Measurements from ENCODE around the gene GPR160. TPM values are rescaled to one million over a fixed set of nuclear protein-coding genes. Genes with fewer than 3 reads are reported as not detected.

GPR160 gene
- total RNA-seq, 3 donors from 2014 or later (not counting 1 experiment from before 2014, with no cell fraction given) = 1.8 to 5.5 (median 3.8) TPM

DNA sequence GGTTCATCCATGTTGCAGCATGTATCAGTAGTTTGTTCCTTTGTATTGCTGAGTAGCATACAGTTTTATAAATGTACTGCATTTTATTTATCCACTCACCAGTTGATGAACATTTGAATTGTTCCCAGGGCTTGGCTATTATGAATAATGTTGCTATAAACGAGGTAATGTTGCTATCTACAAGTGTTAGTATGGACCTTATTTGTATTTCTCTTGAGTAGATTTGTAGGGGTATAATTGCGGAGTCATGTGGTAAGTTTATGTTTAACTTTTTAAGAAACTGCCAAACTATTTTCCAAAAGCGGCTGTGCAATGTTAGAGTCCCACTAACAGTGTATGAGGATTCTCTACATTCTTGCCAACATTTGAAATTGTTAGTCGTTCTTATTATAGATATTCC is 13.0 kb downstream of the GPR160 start:
- Mint-ChIP-seq H3K27ac (no peak overlapping the region), H3K9me3 (no peaks in the 10 kb centered on the region), H3K4me3 (no peak overlapping the region), H3K27me3 (ENCODE audit: low read depth in 2 of 2) (no peaks in the 10 kb centered on the region), H3K4me1 (no peaks in the 10 kb centered on the region), H3K36me3 (no peaks in the 10 kb centered on the region)
- no peaks in the 10 kb centered on the region for H3K9me3 ChIP-seq (ENCODE audit: control insufficient read depth, insufficient read depth, low read length)
- H3K36me3 ChIP-seq (ENCODE audit: control insufficient read depth, insufficient read depth, low read length) = no peaks in the 10 kb centered on the region
- 93% methylated on average over 4 of the region's 4 CpGs for WGBS (ENCODE audit: insufficient coverage)
- TF ChIP-seq, protein P1, sequence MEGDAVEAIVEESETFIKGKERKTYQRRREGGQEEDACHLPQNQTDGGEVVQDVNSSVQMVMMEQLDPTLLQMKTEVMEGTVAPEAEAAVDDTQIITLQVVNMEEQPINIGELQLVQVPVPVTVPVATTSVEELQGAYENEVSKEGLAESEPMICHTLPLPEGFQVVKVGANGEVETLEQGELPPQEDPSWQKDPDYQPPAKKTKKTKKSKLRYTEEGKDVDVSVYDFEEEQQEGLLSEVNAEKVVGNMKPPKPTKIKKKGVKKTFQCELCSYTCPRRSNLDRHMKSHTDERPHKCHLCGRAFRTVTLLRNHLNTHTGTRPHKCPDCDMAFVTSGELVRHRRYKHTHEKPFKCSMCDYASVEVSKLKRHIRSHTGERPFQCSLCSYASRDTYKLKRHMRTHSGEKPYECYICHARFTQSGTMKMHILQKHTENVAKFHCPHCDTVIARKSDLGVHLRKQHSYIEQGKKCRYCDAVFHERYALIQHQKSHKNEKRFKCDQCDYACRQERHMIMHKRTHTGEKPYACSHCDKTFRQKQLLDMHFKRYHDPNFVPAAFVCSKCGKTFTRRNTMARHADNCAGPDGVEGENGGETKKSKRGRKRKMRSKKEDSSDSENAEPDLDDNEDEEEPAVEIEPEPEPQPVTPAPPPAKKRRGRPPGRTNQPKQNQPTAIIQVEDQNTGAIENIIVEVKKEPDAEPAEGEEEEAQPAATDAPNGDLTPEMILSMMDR (IDR thresholded peaks at IDR 0.05) = no peak
- DNase-seq (no peak), ATAC-seq (no peak)
- no peak overlapping the region for H3K27ac ChIP-seq (ENCODE audit: low read length)
- no peaks in the 10 kb centered on the region for H3K4me1 ChIP-seq (ENCODE audit: control insufficient read depth, insufficient read depth, low read length)
- intact Hi-C loops (cut with micrococcal nuclease) = no loop called here
- no peak overlapping the region for H3K4me3 ChIP-seq (ENCODE audit: low read length)
- H3K27me3 ChIP-seq (ENCODE audit: control insufficient read depth, insufficient read depth, low read length) = no peaks in the 10 kb centered on the region

GRCh38 chr3:170052398-170052797 is 14.6 kb downstream of the GPR160 start:
- TF ChIP-seq, protein P1 (IDR thresholded peaks at IDR 0.05) = no peak
- no peaks in the 10 kb centered on the region for H3K9me3 Mint-ChIP-seq
- H3K36me3 Mint-ChIP-seq = no peaks in the 10 kb centered on the region
- Histone ChIP-seq H3K4me3 (ENCODE audit: low read length) (no peak overlapping the region), H3K27me3 (ENCODE audit: control insufficient read depth, insufficient read depth, low read length) (no peaks in the 10 kb centered on the region), H3K27ac (ENCODE audit: low read length) (no peak overlapping the region), H3K4me1 (ENCODE audit: control insufficient read depth, insufficient read depth, low read length) (no peaks in the 10 kb centered on the region), H3K9me3 (ENCODE audit: control insufficient read depth, insufficient read depth, low read length) (no peaks in the 10 kb centered on the region), H3K36me3 (ENCODE audit: control insufficient read depth, insufficient read depth, low read length) (no peaks in the 10 kb centered on the region)
- peaks cover 0 to under 1% of the 10 kb centered on the region in 2 donors for H3K4me1 Mint-ChIP-seq
- H3K27ac Mint-ChIP-seq = no peak overlapping the region
- DNase-seq = no peak
- intact Hi-C loops (cut with micrococcal nuclease) = no loop called here
- ATAC-seq = no peak
- no peak overlapping the region for H3K4me3 Mint-ChIP-seq
- H3K27me3 Mint-ChIP-seq (ENCODE audit: low read depth in 2 of 2) = no peaks in the 10 kb centered on the region

- Histone ChIP-seq H3K9me3 (ENCODE audit: control insufficient read depth, insufficient read depth, low read length) (no peaks in the 10 kb centered on the region), H3K4me3 (ENCODE audit: low read length) (no peak overlapping the region), H3K4me1 (ENCODE audit: control insufficient read depth, insufficient read depth, low read length) (peaks cover 4% of the 10 kb centered on the region), H3K36me3 (ENCODE audit: control insufficient read depth, insufficient read depth, low read length) (no peaks in the 10 kb centered on the region), H3K27me3 (ENCODE audit: control insufficient read depth, insufficient read depth, low read length) (no peaks in the 10 kb centered on the region), H3K27ac (ENCODE audit: low read length) (no peak overlapping the region)
- ATAC-seq (peak in 1 of 3 donors; percentile 24), DNase-seq (peak in 1 of 2 donors; percentile 43)
- Mint-ChIP-seq H3K4me1 (peaks cover 7 to 10% of the 10 kb centered on the region in 2 donors), H3K4me3 (no peak overlapping the region), H3K9me3 (no peaks in the 10 kb centered on the region), H3K36me3 (no peaks in the 10 kb centered on the region), H3K27ac (no peak overlapping the region), H3K27me3 (ENCODE audit: low read depth in 2 of 2) (no peaks in the 10 kb centered on the region)
- 88% methylated on average over 1 of the region's 1 CpG for WGBS (ENCODE audit: insufficient coverage)
- TF ChIP-seq, protein P1 (IDR thresholded peaks at IDR 0.05) = no peak
- intact Hi-C loops (cut with micrococcal nuclease) = no loop called here
These were observed 16.4 kb downstream of the GPR160 start for GRCh38 chr3:170054204-170054603.

- TF ChIP-seq, protein P1 (IDR thresholded peaks at IDR 0.05) = no peak
- DNase-seq (no peak), ATAC-seq (no peak)
- H3K36me3 Mint-ChIP-seq = no peaks in the 10 kb centered on the region
- no peaks in the 10 kb centered on the region for H3K27me3 Mint-ChIP-seq (ENCODE audit: low read depth in 2 of 2)
- H3K4me3 Mint-ChIP-seq = no peak overlapping the region
- intact Hi-C loops (cut with micrococcal nuclease) = no loop called here
- Histone ChIP-seq H3K4me3 (ENCODE audit: low read length) (no peak overlapping the region), H3K4me1 (ENCODE audit: control insufficient read depth, insufficient read depth, low read length) (peaks cover 4% of the 10 kb centered on the region), H3K27me3 (ENCODE audit: control insufficient read depth, insufficient read depth, low read length) (no peaks in the 10 kb centered on the region), H3K27ac (ENCODE audit: low read length) (no peak overlapping the region), H3K36me3 (ENCODE audit: control insufficient read depth, insufficient read depth, low read length) (no peaks in the 10 kb centered on the region), H3K9me3 (ENCODE audit: control insufficient read depth, insufficient read depth, low read length) (no peaks in the 10 kb centered on the region)
- H3K27ac Mint-ChIP-seq = no peak overlapping the region
- H3K9me3 Mint-ChIP-seq = no peaks in the 10 kb centered on the region
- WGBS (ENCODE audit: insufficient coverage) = 63% methylated on average over 5 of the region's 5 CpGs
- H3K4me1 Mint-ChIP-seq = peaks cover 7 to 10% of the 10 kb centered on the region in 2 donors
These were observed 17.4 kb downstream of the GPR160 start for GRCh38 chr3:170055209-170055608.

Measured in natural killer cell (primary cell).